ENCODE results near the gene PGLYRP1.

The PGLYRP1 gene, protein sequence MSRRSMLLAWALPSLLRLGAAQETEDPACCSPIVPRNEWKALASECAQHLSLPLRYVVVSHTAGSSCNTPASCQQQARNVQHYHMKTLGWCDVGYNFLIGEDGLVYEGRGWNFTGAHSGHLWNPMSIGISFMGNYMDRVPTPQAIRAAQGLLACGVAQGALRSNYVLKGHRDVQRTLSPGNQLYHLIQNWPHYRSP

DNA sequence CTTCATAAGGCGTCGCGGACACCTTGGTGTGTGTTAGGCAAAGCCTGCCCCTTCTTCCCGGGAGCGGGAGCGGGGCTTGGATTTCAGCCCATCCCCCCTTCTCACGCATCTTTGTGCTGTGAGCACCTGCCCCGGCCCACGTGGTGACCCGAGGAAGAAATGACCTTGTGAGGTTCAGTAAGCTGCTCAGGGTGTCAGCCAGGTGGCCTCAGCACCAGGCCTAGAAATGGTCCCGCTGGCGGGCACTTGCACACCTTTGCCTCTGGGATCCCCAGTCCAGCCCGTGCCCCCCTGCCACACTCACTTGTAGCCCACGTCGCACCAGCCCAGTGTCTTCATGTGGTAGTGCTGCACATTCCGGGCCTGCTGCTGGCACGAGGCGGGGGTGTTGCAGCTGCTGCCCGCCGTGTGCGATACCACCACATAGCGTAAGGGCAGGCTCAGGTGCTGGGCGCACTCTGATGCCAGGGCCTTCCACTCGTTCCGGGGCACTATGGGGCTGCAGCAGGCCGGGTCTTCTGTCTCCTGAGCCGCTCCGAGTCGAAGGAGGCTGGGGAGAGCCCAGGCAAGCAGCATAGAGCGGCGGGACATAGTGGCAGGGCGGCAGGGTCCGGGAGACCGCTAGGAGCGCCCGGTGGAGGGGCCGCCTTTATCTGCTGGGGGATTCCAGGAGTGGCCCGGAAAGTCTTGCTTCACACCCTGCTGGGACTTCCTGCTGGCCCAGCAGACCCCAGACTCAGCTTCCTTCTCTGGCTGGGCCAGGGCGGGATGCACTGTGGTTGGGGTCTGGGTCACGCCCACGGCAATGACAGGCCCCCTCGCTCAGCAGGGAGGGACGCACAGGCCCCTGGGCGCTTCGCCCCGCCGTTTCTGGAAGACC, at the start of gene PGLYRP1:
Gene PGLYRP1 (minus strand): TSS at position 623 of the 880 bp plus-strand sequence. CDS start 32 bp downstream, at position 591.
- no peak for DNase-seq

- no peak for DNase-seq
These were observed 47.0 kb upstream of the PGLYRP1 start for GRCh38 chr19:46069806-46070341.

- no peak for DNase-seq
These were observed 45.7 kb upstream of the PGLYRP1 start for GRCh38 chr19:46068345-46069258.

- no peak for DNase-seq
These were observed 44.8 kb upstream of the PGLYRP1 start for GRCh38 chr19:46067691-46068090.

DNA sequence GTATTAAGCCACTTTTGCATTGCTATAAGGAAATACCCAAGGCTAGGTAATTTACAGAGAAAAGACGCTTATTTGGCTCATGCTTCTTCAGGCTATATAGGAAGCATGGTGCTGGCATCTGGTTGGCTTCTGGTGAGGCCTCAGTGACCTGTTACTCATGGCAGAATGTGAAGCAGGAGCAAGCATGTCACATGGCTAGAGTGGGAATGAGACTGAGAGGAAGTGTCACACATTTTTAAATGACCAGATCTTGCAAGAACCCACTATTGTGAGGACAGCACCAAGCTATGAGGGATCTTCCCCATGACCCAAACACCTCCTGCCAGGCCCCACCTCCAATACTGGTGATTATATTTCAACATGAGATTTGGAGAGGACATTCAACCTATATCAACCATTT, 43.6 kb upstream of the PGLYRP1 start:
- no peak for DNase-seq

DNA sequence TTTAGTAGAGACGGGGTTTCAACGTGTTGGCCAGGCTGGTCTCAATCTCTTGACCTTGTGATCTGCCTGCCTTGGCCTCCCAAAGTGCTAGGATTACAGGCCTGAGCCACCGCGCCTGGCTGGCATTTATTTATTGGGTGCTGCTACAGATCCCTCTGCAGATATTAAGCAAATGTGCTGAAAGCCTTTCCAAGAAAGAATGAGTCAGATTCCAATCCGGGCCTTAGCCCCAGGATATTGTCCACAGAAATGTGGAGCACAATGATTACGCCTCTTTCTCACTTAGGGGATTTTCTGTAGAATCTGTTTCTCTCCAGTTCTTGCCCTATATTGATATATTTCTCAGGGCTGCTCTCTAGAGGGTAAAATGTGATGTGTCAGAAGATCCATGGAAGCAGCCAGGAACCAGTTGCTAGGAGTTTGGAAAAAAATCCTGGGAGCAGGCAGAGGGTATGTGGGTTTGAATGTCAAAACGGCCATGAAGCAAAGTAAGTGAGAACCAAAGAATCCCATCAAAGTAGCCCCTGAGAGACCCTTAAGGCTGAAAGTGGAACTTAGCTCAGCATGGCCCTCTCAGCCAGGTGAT, 42.7 kb upstream of the PGLYRP1 start:
- no peak for DNase-seq

DNA sequence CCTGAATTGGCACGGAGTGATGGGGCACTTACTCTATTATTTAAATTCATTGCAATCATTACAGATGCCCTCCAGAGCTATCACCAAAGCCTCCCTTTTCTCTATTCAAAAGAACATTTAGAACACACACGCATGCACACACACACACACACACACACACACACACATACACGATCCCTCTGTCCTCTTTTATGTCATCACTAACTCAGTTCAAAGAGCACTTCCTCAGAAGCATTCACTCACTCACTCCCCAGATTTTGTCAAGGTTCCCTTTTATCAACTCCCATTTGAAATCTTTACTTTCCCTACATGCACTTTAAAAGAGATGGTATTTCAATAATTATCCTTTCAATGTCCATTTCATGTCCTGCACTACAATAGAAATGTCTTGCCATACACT, 40.3 kb upstream of the PGLYRP1 start:
- DNase-seq: no peak

DNA sequence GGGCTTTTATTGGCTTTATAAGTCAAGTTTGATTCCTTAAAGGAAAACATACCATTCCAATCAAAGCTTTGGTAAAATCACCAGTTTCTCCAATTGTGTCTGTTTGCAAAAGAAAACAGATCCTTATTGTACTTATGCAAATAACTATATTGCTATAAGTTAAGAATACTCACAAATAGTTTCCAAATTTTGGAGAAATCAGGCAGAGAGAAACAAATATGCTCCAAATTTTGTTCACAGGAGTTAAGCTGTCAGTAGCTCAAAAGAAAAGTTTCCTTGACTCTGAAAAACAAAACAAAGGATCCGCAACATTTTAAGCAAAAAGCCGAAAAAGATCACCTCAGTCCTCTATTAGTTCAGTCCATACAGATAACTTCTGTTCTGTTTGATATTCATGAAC, 37.2 kb upstream of the PGLYRP1 start:
- DNase-seq: no peak

DNA sequence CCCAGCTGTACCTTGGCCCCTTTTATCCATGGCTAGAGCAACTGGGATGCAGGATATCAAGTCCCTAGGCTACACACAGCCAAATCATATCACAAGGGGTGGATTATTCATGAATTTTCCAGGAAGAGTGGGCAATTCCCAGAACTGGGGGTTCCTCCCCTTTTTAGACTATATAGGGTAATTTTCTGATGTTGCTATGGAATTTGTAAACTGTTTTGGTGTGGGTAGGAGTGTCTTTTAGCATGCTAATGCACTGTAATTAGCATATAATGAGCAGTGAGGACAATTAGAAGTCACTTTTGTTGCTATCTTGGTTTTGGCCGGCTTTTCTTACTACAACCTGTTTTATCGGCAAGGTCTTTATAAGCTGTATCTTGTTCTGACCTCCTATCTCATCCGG, 35.9 kb upstream of the PGLYRP1 start:
- DNase-seq: no peak

DNA sequence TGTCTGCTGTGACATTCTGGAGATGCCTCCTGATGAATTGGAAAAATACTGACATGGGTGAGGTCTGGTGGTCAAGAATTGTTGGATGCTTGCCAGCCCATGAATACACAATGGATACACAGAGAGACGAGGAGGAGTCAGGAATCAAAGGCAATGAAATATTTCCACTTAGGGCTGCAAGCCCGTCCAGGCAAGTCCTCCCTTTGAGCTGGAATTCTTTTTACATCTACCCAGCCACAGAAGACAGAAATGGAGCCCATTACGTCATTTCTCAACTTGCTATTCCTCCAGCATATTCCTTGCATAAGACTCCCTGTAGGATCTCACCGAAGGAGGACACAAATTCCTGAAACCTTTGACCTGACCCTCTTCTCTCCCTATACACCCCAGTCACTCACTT, 33.7 kb upstream of the PGLYRP1 start:
- no peak for DNase-seq

DNA sequence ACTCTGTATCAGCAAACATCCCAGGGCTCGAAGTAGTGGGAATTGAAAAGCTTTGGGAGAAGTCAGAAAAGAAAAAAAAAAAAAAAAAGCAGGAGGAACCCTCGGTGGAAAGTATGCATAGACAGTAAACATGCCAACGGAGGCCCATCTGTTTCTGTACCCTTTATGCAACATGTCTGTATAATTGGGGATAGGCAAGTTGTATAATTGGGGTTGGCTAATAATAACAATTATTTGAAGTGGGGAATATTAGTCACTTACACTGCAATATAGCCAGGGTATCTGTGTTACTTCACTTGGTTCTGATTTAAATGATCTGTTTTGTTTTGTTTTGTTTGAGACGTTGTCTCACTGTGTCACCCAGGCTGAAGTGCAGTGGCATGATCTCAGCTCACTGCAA, 30.0 kb upstream of the PGLYRP1 start:
- DNase-seq: no peak

DNA sequence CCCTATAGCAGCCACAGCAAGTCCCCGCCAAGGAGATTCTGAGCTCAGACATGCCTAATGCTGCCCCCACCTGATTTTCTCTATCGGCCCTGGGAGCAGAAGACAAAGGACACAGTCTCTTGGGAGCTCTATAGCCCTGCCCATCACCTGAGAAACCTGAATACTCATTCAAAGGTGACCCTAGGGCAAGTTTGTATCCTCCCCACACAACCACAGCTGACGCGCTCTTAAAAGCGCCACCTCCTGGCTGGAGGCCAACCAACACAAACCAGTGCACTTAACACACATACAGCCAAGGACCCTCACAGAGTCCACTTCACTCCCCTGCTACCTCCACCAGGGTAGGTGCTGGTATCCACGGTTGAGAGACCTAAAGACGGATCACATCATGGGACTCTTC, 26.7 kb upstream of the PGLYRP1 start:
- DNase-seq: no peak

- DNase-seq: no peak
These were observed 20.7 kb upstream of the PGLYRP1 start for GRCh38 chr19:46043519-46043918.

GRCh38 chr19:46042252-46042883, 19.5 kb upstream of the PGLYRP1 start:
- no peak for DNase-seq

DNA sequence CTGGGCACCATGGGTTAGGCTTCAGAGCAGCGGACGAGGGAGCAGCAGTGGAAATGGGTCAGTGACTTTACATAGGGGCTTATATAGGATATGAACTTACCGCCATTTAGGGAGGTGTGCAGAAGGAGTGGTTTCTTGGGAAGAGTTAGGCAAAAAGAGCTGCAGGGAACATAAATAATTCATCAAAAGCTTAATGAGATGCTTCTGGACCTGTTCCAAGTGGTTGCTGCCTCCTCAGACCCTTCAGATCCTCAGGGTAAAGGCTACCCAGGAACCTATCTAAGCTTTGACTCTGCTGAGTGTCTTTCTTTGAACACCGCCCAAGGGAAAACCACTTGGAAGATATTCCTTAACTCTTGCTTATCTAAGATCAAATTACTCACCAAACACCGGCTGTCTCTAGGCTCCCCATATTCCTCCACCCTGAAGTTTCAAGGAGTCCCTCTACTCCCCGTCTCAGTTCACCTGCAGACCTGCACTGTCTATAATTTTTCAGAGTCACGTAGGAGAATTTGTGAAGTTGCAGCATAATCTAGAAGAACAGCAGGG, 18.2 kb upstream of the PGLYRP1 start, which contains the start of gene IGFL4:
Gene IGFL4 (minus strand): TSS at position 51 of the 549 bp plus-strand sequence. CDS start 40 bp downstream, at position 11.
- DNase-seq: no peak

DNA sequence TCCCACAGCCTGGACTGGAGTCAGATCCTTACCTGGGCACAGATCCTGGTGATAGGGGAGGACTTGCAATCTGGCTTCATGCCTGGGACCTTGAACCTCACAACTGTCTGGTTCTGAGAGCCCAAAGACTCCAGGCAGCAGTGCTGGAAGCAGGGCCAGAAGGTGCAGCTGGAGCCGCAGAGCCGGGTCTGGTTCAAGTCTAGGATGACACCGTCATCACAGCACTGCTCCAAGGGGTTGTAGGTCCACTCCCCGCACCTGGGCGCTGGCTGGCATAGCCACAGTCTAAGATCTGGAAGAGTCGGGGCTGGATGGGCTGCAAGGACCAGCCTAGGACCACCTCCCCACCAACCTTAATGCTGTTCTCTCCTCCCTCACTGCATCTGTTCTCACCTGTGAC, 17.3 kb upstream of the PGLYRP1 start:
- no peak for DNase-seq

DNA sequence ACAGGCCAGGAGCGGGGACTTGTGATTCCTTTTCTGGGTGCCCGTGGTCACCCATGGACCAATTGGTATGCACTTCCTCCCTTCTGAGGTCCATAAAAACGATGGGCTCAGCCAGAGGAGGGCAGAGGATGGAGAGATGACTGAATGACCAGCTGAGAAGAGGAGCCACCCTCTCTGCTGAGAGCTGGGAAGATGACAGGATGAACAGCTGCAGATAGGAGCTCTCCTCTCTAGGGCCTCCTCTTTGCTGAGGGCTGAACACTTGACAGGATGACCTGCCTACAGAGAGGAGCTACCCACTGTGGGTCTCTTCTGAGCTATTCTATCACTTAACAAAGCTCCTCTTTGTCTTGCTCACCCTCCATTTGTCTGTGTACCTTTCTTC, 13.9 kb upstream of the PGLYRP1 start:
- DNase-seq: no peak

DNA sequence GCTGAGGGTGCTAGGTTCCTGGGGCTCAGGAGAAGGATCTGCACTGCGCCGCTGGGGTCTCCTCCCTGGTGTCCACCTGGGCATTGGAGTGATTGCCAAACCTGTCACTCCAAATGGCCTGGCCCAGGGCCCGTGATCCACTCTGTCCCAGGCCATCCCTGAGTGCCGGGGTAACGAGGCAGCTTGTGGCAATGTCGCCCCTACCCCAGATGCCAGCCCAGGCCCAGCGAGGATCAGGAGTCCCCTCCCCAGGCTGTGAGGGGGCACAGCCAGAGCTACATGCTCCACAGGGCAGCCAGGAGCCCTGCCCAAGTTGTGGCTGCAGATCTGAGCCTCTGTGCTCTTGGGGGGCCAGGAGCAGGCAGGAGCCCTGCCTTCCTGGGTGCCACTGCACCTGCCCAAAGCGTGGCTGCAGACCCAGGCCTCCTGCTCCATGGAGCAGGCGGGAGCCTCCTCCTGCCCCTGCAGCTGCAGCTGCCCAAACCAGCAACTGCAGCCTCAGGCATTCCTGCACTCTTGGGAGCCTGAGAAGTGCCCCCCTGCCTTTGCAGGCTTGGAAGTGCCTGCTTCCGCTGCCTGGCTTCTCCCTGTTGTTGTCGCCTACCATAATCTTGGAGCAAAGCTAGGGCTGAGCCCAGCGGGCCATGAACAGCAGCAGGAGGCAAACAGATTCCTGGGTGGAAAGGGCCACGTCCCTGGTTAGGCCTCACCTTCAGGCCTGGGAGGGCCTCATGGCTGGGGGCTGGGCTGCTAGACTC, 13.3 kb upstream of the PGLYRP1 start:
- DNase-seq: no peak

- DNase-seq: no peak
These were observed 12.7 kb upstream of the PGLYRP1 start for GRCh38 chr19:46035546-46035945.

- no peak for DNase-seq
These were observed 10.5 kb upstream of the PGLYRP1 start for GRCh38 chr19:46033401-46033800.

DNA sequence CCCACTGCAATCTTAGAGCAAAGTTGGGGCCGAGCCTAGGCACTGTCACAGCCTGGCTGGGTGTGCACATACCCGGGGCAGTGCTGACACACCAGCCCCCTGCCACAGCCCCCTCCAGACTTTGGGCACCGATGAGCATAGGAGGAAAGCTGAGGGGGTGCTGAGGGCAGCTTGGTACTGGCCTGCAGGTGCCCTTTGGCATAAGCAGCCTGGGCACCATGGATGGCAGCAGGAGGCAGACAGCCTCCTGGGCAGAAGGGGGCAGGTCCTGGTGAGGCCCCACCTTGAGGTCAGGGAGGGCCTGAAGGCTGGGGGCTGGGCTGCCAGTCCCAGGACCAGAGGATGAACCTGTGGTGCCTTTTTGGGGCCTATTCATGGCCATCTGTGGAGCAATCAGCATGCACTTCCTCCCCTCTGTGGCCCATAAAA, 9.8 kb upstream of the PGLYRP1 start:
- DNase-seq: no peak
